ENCODE measurements around the gene NFKBIZ.
"Not testable (repeated sequence)": the region's sequence is repeated elsewhere in the genome, so short reads cannot be mapped to it uniquely, and the experiment has no call there.

The NFKBIZ gene

GRCh38 chr3:101879102-101879501, 29.8 kb downstream of the NFKBIZ start:
- no peak for DNase-seq

- no peak for DNase-seq
Measured at GRCh38 chr3:101879623-101880284, 30.4 kb downstream of the NFKBIZ start.

DNA sequence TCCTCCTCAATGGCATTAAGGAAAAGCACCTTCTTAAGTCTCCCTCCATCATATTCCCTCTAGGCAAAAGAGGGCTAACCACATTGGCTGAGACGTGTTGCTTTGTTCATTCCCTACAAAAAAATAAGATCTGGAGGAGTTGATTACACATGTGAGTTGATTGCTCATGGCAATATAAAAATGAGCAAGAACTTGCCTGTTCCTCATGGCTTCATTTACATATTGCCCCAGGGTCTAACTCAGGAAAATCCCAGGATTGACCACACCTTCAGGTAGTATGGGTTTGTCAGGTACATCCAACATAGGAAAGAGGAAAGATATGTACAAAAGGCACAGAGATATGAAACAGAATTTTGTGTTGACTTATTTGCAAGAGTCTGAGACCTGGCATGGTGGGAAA, 35.5 kb downstream of the NFKBIZ start:
- DNase-seq, result no peak

GRCh38 chr3:101885584-101885983, 36.3 kb downstream of the NFKBIZ start:
- not testable (repeated sequence) for DNase-seq

GRCh38 chr3:101886626-101887025, 37.3 kb downstream of the NFKBIZ start:
- no peak for DNase-seq

DNA sequence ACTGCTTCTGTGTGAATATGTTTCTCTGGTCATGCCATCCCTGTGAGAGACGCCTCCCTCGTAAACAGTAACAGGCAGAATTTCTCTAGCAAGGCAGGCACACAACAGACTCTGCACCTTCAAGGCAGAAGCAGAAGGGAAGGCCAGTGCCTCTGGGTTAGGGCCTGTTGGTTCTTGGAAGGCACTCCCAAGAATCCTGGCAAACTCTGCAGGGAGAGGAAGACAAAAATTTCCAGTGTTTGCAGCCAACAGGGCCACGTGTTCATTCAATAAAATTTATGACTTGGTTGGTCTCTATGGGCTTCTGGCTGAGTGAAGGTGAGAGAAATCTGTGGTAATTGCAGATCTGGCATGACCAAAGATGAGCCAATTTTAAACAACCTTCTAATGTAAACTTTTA, 39.3 kb downstream of the NFKBIZ start:
- no peak for DNase-seq

GRCh38 chr3:101890716-101891115, 41.4 kb downstream of the NFKBIZ start:
- no peak for DNase-seq

DNA sequence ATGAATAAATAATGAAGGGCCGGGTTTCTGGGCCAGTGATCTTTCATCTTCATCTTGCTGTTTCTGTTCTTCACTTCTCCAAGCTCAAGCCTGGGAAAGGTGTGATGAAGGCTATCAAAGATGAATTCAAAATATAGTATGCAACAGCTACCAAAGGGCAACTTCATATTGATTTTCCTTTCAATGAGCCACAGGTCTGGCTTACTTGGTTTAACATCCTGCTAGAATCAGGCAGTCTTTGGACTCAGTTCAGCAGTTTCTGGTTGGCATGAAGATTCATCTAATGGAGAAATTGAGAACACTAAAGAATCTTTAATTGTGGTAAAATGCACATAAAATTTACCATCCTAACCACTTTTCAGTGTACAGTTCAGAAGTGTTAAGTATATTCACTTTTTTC, 43.3 kb downstream of the NFKBIZ start:
- no peak for DNase-seq

DNA sequence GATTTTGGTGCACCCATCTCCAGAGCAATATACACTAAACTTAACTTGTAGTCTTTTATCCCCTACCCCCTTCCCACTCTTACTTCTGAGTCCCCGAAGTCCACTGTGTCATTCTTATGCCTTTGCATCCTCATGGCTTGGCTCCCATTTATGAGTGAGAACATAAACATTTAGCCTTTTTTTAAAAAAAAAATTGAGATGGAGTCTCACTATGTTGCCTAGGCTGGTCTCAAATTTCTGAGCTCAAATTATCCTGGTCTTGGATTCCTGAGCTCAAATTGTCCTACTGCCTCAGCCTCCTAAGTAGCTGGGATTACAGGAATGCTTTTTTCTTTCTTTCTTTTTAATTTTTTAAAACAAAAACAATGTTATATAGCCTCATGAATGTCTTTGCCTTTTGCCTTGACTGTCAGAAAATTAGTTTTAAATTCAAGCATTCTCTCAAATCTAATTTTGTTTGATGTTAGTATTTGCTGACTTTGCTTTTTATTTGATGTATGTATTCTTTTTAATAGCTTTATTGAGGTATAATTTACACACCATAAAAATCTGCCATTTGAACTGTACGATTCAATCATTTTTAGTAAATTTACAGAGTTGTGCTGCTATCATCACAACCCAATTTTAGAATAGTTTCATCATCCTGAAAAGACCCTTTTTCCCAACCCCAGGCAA, 46.9 kb downstream of the NFKBIZ start:
- DNase-seq, result no peak

DNA sequence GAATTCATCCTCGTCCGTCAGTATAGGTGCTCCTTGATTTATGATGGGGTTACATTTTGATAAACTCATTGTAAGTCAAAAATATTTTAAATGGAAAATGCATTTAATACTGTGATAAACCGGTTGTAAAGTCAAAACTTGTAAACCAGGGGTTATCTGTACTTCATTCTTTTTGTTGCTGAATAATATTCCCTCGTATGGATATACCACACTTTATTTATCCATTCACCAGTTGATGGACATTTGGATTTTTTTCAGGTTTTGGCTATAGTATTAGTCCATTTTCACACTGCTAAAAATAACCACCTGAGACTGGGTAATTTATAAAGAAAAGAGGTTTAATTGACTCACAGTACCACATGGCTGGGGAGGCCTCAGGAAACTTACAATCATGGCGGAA, 47.7 kb downstream of the NFKBIZ start:
- DNase-seq, result no peak

DNA sequence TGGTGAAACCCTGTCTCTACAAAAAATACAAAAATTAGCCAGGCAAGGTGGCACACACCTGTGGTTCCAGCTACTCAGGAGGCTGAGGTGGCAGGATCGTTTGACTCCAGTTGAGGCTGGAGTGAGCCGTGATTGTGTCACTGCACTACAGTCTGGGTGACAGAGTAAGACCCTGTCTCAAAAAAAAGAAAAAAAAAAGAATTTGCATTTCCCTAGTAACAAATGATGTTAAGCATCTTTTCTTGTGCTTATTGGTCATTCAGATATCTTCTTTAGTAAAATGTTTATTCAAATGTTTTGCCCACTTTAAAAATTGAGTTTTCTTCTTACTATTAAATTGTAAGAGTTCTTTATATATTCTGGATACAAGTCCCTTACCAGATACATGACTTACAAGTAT, 48.7 kb downstream of the NFKBIZ start:
- no peak for DNase-seq

DNA sequence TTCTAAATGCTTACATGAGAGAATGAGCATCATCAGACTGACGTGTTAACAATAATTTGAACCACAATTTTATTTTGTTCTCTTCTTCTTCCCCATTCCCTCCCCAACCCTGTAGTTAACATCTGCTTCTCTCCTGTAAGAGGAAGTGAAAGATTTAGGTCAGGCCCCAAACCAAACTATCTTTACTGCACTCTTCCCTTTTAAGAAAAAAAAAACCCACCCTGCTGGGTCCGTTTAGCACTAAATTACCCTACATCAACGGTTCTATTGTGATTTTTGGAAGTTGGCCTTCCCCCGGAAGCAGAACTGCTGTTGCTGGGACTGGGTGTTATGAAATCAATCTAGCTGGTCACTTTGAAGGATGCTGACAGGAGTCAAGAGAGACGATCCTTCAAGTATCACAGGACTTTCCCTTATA, 49.4 kb downstream of the NFKBIZ start:
- DNase-seq, result peak; percentile 62

- DNase-seq, result no peak
Measured at GRCh38 chr3:101900316-101900715, 51.0 kb downstream of the NFKBIZ start.

GRCh38 chr3:101900736-101901135, 51.4 kb downstream of the NFKBIZ start:
- no peak for DNase-seq

DNA sequence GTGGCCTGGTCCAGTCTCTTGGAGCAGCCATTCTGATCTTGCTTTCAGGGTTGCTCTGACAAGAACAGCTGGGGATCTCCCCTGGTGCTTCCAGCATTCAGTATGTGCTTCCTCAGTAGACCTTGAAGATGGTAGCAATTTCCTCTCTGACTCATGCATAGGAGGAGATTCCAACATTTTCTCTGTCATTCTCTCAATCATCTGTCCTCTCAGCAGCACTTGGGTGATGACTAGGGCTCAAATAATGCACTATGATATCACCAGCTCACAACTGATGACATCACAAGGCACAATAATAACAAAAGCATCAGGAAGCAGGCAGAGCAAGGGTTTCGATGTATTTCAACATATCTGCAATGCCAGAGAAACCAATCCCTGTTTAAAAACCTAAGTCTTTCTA, 52.7 kb downstream of the NFKBIZ start:
- DNase-seq, result peak; percentile 57

DNA sequence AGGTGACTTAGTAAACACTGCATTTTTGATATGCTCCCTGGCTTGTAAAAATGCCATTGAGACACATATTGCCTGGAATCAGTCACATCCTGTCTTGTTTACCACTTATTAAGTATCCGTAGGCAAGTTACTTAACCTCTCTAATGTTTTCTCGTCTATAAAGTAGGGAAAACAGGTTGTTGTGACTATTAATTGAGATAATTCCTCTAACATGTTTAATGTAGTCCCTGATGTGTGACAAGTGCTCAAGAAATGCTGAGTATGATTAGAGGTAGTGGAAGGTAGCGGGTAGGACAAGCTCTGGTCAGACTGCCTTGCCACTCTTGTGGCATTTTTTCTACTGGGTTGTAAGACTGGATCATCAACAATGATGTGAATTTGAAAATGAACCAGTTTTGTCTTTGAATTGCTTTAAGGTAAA, 54.1 kb downstream of the NFKBIZ start:
- no peak for DNase-seq

DNA sequence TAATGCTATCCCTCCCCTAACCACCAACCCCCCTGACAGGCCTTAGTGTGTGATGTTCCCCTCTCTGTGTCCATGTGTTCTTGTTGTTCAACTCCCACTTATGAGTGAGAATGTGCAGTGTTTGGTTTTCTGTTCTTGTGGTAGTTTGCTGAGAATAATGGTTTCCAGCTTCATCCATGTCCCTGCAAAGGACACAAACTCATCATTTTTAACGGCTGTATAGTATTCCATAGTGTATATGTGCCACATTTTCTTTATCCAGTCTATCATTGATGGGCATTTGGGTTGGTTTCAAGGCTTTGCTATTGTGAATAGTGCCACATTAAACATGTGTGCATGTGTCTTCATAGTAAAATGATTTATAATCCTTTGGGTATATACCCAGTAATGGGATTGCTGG, 56.3 kb downstream of the NFKBIZ start:
- DNase-seq, result not testable (repeated sequence)
